HG02884 (cell line): ENCODE measurements around the gene SMARCAL1.

Experiments used
- ATAC-seq: cut with Tn5 transposase; IDR thresholded peaks from one replicate; pipeline ENCODE4 v1.9.1; 2021; ENCODE audit warnings: mild to moderate bottlenecking, moderate library complexity; ENCODE audit not compliant: unreplicated experiment

Gene SMARCAL1

GRCh38 chr2:216392018-216392562, 20.2 kb upstream of the SMARCAL1 start:
- ATAC-seq = no peak

GRCh38 chr2:216392945-216393840, 19.1 kb upstream of the SMARCAL1 start:
- no peak for ATAC-seq

- ATAC-seq = no peak
Observed at GRCh38 chr2:216394881-216395280, 17.4 kb upstream of the SMARCAL1 start.

GRCh38 chr2:216399621-216400020, 12.7 kb upstream of the SMARCAL1 start:
- ATAC-seq = no peak

GRCh38 chr2:216402751-216403150, 9.5 kb upstream of the SMARCAL1 start:
- ATAC-seq = no peak

GRCh38 chr2:216404010-216404618, 8.2 kb upstream of the SMARCAL1 start:
- no peak for ATAC-seq

- ATAC-seq = no peak
Observed at GRCh38 chr2:216405588-216405987, 6.7 kb upstream of the SMARCAL1 start.

GRCh38 chr2:216406826-216407225, 5.5 kb upstream of the SMARCAL1 start:
- no peak for ATAC-seq

- ATAC-seq = no peak
Observed at GRCh38 chr2:216408426-216409290, 3.6 kb upstream of the SMARCAL1 start.

- ATAC-seq = no peak
Observed at GRCh38 chr2:216410550-216410949, 1.7 kb upstream of the SMARCAL1 start.

- no peak for ATAC-seq
Observed at GRCh38 chr2:216413882-216414281, 1.6 kb downstream of the SMARCAL1 start.

- ATAC-seq = no peak
Observed at GRCh38 chr2:216414772-216415319, 2.6 kb downstream of the SMARCAL1 start.

GRCh38 chr2:216415541-216415940, 3.3 kb downstream of the SMARCAL1 start:
- ATAC-seq = no peak

GRCh38 chr2:216416571-216417307, 4.5 kb downstream of the SMARCAL1 start:
- ATAC-seq = no peak

GRCh38 chr2:216418981-216419380, 6.7 kb downstream of the SMARCAL1 start:
- no peak for ATAC-seq

GRCh38 chr2:216420367-216421101, 8.2 kb downstream of the SMARCAL1 start:
- ATAC-seq = no peak

- ATAC-seq = no peak
Observed at GRCh38 chr2:216423071-216423470, 10.8 kb downstream of the SMARCAL1 start.

- ATAC-seq = no peak
Observed at GRCh38 chr2:216424274-216424673, 12.0 kb downstream of the SMARCAL1 start.

GRCh38 chr2:216425008-216425787, 12.9 kb downstream of the SMARCAL1 start:
- no peak for ATAC-seq
